ENCODE results near the gene CEP192. TPM values are rescaled to one million over a fixed set of nuclear protein-coding genes. Genes with fewer than 3 reads are reported as not detected.

Gene CEP192
- total RNA-seq, 1 donor: 29.7 TPM

DNA sequence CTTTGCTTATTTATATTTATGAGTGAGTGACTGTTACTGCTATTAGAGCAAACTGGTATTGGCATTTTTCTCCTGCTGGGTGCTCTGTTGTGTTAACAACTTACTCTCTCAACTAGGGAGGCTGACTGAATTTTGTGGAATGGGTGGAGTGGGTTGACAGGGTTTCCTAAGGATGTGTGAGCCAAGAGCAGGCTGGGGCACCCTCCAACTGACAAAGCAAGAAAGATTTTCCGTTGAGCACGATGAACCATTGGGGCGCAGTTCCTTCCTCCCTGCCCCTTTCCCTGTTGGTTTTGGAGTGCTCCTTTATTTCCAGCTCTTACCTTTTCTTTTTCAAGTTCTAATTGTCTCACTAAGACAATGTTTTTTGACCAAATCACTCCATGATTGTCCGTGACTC is 23.0 kb upstream of the CEP192 start:
- Histone ChIP-seq H3K4me2 (ENCODE audit: insufficient read depth, low read length) (no peak overlapping the region), H3K27me3 (ENCODE audit: insufficient read depth, low read length) (no peaks in the 10 kb centered on the region), H2AFZ (ENCODE audit: low read length) (no peak overlapping the region), H3K4me1 (ENCODE audit: insufficient read depth, low read length) (no peaks in the 10 kb centered on the region), H3K36me3 (ENCODE audit: insufficient read depth, low read length) (peaks cover 49% of the 10 kb centered on the region), H4K20me1 (ENCODE audit: insufficient read depth, low read length) (no peaks in the 10 kb centered on the region), H3K27ac (ENCODE audit: low read depth, low read length) (no peak overlapping the region), H3K9me3 (ENCODE audit: low read depth, low read length) (no peaks in the 10 kb centered on the region), H3K79me2 (ENCODE audit: insufficient read depth, low read length) (peaks cover 6% of the 10 kb centered on the region), H3K4me3 (ENCODE audit: insufficient read depth, low read length) (no peak overlapping the region)
- DNase-seq (ENCODE audit: insufficient read length, low spot score, missing footprints): no peak
- TF ChIP-seq, protein P1, sequence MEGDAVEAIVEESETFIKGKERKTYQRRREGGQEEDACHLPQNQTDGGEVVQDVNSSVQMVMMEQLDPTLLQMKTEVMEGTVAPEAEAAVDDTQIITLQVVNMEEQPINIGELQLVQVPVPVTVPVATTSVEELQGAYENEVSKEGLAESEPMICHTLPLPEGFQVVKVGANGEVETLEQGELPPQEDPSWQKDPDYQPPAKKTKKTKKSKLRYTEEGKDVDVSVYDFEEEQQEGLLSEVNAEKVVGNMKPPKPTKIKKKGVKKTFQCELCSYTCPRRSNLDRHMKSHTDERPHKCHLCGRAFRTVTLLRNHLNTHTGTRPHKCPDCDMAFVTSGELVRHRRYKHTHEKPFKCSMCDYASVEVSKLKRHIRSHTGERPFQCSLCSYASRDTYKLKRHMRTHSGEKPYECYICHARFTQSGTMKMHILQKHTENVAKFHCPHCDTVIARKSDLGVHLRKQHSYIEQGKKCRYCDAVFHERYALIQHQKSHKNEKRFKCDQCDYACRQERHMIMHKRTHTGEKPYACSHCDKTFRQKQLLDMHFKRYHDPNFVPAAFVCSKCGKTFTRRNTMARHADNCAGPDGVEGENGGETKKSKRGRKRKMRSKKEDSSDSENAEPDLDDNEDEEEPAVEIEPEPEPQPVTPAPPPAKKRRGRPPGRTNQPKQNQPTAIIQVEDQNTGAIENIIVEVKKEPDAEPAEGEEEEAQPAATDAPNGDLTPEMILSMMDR (IDR thresholded peaks at IDR 0.05; ENCODE audit: extremely low read depth, low read depth, low read length): no peak

DNA sequence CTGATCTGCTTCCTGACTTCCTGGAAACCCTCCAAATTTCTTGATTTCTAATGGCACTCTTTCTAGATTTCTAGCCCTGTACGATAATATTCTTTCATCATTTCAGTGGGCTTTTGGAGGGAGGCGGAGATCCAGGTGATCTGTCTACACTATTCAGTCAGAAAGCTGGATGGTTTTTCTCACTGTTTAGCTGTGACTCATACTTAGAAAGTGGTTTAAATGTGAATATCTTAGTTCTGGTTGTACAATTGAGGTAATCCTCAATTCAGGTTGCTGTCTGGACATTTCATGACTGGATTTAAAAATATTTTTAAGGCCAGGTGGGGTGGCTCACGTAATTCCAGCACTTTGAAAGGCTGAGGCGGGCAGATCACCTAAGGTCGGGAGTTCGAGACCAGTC is 22.5 kb upstream of the CEP192 start:
- H3K4me1 ChIP-seq (ENCODE audit: insufficient read depth, low read length): no peaks in the 10 kb centered on the region
- peaks cover 47% of the 10 kb centered on the region for H3K36me3 ChIP-seq (ENCODE audit: insufficient read depth, low read length)
- H3K4me3 ChIP-seq (ENCODE audit: insufficient read depth, low read length): no peak overlapping the region
- H4K20me1 ChIP-seq (ENCODE audit: insufficient read depth, low read length): no peaks in the 10 kb centered on the region
- H2AFZ ChIP-seq (ENCODE audit: low read length): no peak overlapping the region
- H3K9me3 ChIP-seq (ENCODE audit: low read depth, low read length): no peaks in the 10 kb centered on the region
- no peak overlapping the region for H3K4me2 ChIP-seq (ENCODE audit: insufficient read depth, low read length)
- no peaks in the 10 kb centered on the region for H3K27me3 ChIP-seq (ENCODE audit: insufficient read depth, low read length)
- DNase-seq (ENCODE audit: insufficient read length, low spot score, missing footprints): no peak
- H3K79me2 ChIP-seq (ENCODE audit: insufficient read depth, low read length): peaks cover 6% of the 10 kb centered on the region
- TF ChIP-seq, protein P1 (IDR thresholded peaks at IDR 0.05; ENCODE audit: extremely low read depth, low read depth, low read length): no peak
- no peak overlapping the region for H3K27ac ChIP-seq (ENCODE audit: low read depth, low read length)

DNA sequence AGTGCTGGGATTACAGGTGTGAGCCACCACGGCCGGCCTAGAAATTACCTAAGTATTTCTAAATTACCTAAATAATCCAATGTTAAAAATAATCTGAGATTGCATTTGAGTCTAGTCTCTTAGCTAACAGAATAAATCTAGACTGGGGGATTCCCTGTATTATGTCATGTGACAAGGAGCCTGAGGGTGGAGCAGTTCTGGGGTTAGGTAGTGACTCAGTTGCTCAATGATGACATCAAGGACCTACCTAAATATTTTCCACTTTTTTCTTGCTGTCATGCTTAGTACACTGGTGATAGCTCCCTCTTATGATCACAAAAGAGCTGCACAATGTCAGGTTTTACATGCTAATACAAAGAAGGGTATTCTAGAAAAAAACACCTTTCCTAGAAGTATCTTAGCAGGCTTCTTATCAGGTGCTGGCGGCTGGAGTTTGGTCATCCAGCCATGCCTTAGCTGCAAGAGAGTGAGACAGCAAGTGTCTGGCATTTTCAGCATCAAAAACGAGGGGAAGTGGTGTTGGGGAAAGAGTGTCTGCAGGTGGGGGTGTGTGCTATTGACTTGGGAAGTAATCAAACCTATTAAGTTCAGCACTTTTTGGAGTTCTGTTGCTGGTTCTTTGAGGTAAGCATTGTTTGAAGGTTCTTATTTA is 17.5 kb upstream of the CEP192 start:
- no peaks in the 10 kb centered on the region for H3K4me1 ChIP-seq (ENCODE audit: insufficient read depth, low read length)
- no peaks in the 10 kb centered on the region for H3K27me3 ChIP-seq (ENCODE audit: insufficient read depth, low read length)
- no peak overlapping the region for H2AFZ ChIP-seq (ENCODE audit: low read length)
- H3K36me3 ChIP-seq (ENCODE audit: insufficient read depth, low read length): peaks cover 58% of the 10 kb centered on the region
- no peak overlapping the region for H3K4me3 ChIP-seq (ENCODE audit: insufficient read depth, low read length)
- H3K27ac ChIP-seq (ENCODE audit: low read depth, low read length): no peak overlapping the region
- DNase-seq (ENCODE audit: insufficient read length, low spot score, missing footprints): no peak
- peaks cover 3% of the 10 kb centered on the region for H3K79me2 ChIP-seq (ENCODE audit: insufficient read depth, low read length)
- H3K4me2 ChIP-seq (ENCODE audit: insufficient read depth, low read length): no peak overlapping the region
- H3K9me3 ChIP-seq (ENCODE audit: low read depth, low read length): no peaks in the 10 kb centered on the region
- TF ChIP-seq, protein P1 (IDR thresholded peaks at IDR 0.05; ENCODE audit: extremely low read depth, low read depth, low read length): no peak
- H4K20me1 ChIP-seq (ENCODE audit: insufficient read depth, low read length): no peaks in the 10 kb centered on the region

DNA sequence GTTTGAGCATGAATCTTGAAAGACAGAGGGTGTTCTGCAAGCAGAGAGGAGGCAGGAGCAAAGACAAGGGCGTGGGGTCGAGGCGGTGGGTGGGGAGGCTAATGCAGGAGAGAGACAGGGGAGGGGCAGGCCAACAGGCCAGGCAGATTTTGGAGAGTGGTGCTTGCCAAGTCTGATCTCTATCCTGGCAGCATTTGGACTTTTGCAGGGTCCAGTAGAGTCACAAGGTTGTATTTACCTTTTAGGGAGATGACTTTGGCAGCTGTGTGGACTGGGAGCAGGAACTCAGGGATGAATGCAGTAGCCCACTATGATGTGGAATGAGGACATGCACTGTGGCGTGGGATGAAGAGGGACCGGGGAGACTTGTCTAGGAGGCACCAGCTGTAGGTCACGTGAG is 15.7 kb upstream of the CEP192 start:
- TF ChIP-seq, protein P1 (IDR thresholded peaks at IDR 0.05; ENCODE audit: extremely low read depth, low read depth, low read length): no peak
- DNase-seq (ENCODE audit: insufficient read length, low spot score, missing footprints): no peak
- no peaks in the 10 kb centered on the region for H3K27me3 ChIP-seq (ENCODE audit: insufficient read depth, low read length)
- H3K4me3 ChIP-seq (ENCODE audit: insufficient read depth, low read length): no peak overlapping the region
- H2AFZ ChIP-seq (ENCODE audit: low read length): no peak overlapping the region
- peaks cover 55% of the 10 kb centered on the region for H3K36me3 ChIP-seq (ENCODE audit: insufficient read depth, low read length)
- no peaks in the 10 kb centered on the region for H3K9me3 ChIP-seq (ENCODE audit: low read depth, low read length)
- no peaks in the 10 kb centered on the region for H4K20me1 ChIP-seq (ENCODE audit: insufficient read depth, low read length)
- no peak overlapping the region for H3K27ac ChIP-seq (ENCODE audit: low read depth, low read length)
- peaks cover 3% of the 10 kb centered on the region for H3K79me2 ChIP-seq (ENCODE audit: insufficient read depth, low read length)
- H3K4me2 ChIP-seq (ENCODE audit: insufficient read depth, low read length): no peak overlapping the region
- H3K4me1 ChIP-seq (ENCODE audit: insufficient read depth, low read length): no peaks in the 10 kb centered on the region
